ENCODE measurements around the gene ZFYVE28. TPM values are rescaled to one million over a fixed set of nuclear protein-coding genes. Genes with fewer than 3 reads are reported as not detected.

Gene ZFYVE28
- total RNA-seq, 2 experiments from 2014 or later = 19.7 to 20.0 TPM

- DNase-seq = no peak
- Mint-ChIP-seq H3K4me1 (ENCODE audit: low read depth) (no peaks in the 10 kb centered on the region), H3K9me3 (peaks cover 2% of the 10 kb centered on the region), H3K4me3 (no peak overlapping the region), H3K36me3 (peaks cover 17% of the 10 kb centered on the region), H3K27ac (no peak overlapping the region), H3K27me3 (no peaks in the 10 kb centered on the region)
- ChIA-PET POLR2A (no interaction called here), CTCF (no interaction called here)
- intact Hi-C loops (cut with micrococcal nuclease) = no loop called here
These were observed 84.4 kb downstream of the ZFYVE28 start for GRCh38 chr4:2333916-2334644.

GRCh38 chr4:2333356-2333841, 85.0 kb downstream of the ZFYVE28 start:
- H3K4me3 Mint-ChIP-seq = no peak overlapping the region
- no peak overlapping the region for H3K27ac Mint-ChIP-seq
- no peaks in the 10 kb centered on the region for H3K4me1 Mint-ChIP-seq (ENCODE audit: low read depth)
- peaks cover 7% of the 10 kb centered on the region for H3K9me3 Mint-ChIP-seq
- intact Hi-C loops (cut with micrococcal nuclease) = no loop called here
- POLR2A ChIA-PET = no interaction called here
- CTCF ChIA-PET = no interaction called here
- H3K27me3 Mint-ChIP-seq = no peaks in the 10 kb centered on the region
- no peak for DNase-seq
- H3K36me3 Mint-ChIP-seq = peaks cover 21% of the 10 kb centered on the region

- peaks cover 11% of the 10 kb centered on the region for H3K9me3 Mint-ChIP-seq
- no peak overlapping the region for H3K27ac Mint-ChIP-seq
- ChIA-PET CTCF (no interaction called here), POLR2A (no interaction called here)
- DNase-seq = no peak
- H3K36me3 Mint-ChIP-seq = peaks cover 25% of the 10 kb centered on the region
- intact Hi-C loops (cut with micrococcal nuclease) = no loop called here
- H3K4me1 Mint-ChIP-seq (ENCODE audit: low read depth) = no peaks in the 10 kb centered on the region
- H3K4me3 Mint-ChIP-seq = no peak overlapping the region
- no peaks in the 10 kb centered on the region for H3K27me3 Mint-ChIP-seq
These were observed 85.5 kb downstream of the ZFYVE28 start for GRCh38 chr4:2332976-2333319.

DNA sequence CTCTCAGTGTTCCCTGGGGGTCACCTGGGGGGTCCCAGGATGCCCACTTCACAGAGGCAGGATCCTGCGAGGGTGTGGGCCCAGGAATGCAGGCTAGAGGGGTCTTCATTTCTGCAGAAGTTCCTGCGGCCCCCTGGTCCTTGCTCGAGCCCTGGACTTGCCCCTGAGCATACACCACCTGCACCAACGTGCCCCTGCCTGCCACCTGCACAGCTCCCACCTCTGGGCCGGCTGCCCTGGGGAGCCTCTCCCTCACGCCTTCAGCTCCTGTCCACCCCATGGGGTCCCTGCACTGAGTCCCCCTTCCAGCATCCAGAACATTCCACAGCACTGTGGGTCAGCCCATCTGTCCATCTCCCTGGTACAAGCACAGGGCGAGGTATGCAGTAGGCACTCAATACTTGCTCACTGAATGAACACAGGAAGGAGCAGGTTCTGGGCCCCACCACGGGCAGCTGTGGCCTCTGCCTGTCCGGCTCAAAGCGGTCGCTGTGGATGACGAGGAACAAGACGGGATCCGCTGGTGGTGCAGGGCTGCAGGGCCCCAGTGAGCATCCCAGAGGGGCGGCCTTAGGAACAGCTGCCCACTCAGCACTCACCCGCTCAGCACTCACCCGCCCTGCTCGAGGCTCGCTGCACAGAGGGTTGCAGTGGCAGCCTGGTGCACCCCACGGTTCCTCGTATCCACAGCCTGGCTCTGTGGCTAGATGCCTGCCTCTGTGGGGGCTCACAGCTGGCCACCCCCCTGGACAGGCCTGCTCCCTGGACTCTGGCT, 86.1 kb downstream of the ZFYVE28 start:
- DNase-seq = no peak
- no peaks in the 10 kb centered on the region for H3K4me1 Mint-ChIP-seq (ENCODE audit: low read depth)
- H3K36me3 Mint-ChIP-seq = peaks cover 30% of the 10 kb centered on the region
- no peak overlapping the region for H3K27ac Mint-ChIP-seq
- ChIA-PET POLR2A (no interaction called here), CTCF (no interaction called here)
- H3K27me3 Mint-ChIP-seq = no peaks in the 10 kb centered on the region
- no peak overlapping the region for H3K4me3 Mint-ChIP-seq
- H3K9me3 Mint-ChIP-seq = peaks cover 17% of the 10 kb centered on the region
- intact Hi-C loops (cut with micrococcal nuclease) = no loop called here

GRCh38 chr4:2331519-2332200, 86.8 kb downstream of the ZFYVE28 start:
- no peak overlapping the region for H3K27ac Mint-ChIP-seq
- H3K27me3 Mint-ChIP-seq = no peaks in the 10 kb centered on the region
- H3K9me3 Mint-ChIP-seq = peaks cover 20% of the 10 kb centered on the region
- POLR2A ChIA-PET = no interaction called here
- no peak overlapping the region for H3K4me3 Mint-ChIP-seq
- CTCF ChIA-PET = no interaction called here
- no peak for DNase-seq
- peaks cover 32% of the 10 kb centered on the region for H3K36me3 Mint-ChIP-seq
- intact Hi-C loops (cut with micrococcal nuclease) = no loop called here
- H3K4me1 Mint-ChIP-seq (ENCODE audit: low read depth) = no peaks in the 10 kb centered on the region

GRCh38 chr4:2331043-2331420, 87.4 kb downstream of the ZFYVE28 start:
- Mint-ChIP-seq H3K27me3 (no peaks in the 10 kb centered on the region), H3K36me3 (peaks cover 29% of the 10 kb centered on the region), H3K4me1 (ENCODE audit: low read depth) (no peaks in the 10 kb centered on the region), H3K27ac (no peak overlapping the region), H3K9me3 (peaks cover 20% of the 10 kb centered on the region), H3K4me3 (no peak overlapping the region)
- ChIA-PET CTCF (no interaction called here), POLR2A (no interaction called here)
- DNase-seq = no peak
- intact Hi-C loops (cut with micrococcal nuclease) = no loop called here

DNA sequence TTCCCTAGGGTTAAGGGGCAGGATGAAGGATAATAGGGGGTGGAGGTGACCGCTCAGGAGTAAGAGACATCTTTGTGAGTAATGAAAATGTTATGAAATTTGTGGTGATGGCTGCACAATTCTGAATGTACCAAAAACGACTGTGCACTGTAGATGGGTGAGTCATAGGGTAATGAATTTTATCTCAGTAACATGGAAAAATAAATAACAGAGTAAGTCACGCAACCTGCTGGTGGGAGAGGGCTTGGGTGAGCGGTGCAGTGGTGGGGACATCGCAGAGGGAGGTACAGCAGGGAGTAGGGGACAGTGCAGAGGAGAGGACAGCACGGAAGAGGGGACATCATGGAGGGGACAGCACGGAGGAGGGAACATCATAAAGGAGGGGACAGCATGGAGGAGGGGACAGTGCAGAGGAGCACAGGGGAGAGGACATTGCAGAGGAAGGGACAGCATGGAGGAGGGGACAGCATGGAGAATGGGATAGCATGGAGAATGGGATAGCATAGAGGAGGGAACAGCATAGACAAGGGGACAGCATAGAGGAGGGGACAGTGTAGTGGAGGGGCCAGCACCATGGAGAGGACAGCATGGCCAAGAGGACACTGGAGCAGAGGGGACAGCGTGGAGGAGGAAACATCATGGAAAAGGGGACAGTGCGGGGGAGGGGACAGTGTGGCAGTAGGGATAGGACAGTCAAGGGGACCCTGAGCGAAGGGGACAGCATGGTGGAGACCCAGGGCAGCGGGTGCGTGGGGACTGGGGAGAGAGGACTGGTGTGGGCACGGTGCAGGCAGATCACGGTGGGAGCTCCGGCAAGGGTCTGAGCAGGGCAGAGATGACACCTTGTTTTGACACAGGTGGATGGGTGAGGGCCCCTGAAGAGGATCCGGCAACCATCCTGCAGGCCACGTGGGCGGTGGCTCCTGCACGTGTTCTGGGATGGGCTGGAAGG, 88.1 kb downstream of the ZFYVE28 start:
- Mint-ChIP-seq H3K36me3 (peaks cover 29% of the 10 kb centered on the region), H3K27me3 (no peaks in the 10 kb centered on the region), H3K27ac (no peak overlapping the region), H3K9me3 (peaks cover 20% of the 10 kb centered on the region), H3K4me3 (no peak overlapping the region), H3K4me1 (ENCODE audit: low read depth) (no peaks in the 10 kb centered on the region)
- ChIA-PET POLR2A (no interaction called here), CTCF (no interaction called here)
- no peak for DNase-seq
- intact Hi-C loops (cut with micrococcal nuclease) = no loop called here

DNA sequence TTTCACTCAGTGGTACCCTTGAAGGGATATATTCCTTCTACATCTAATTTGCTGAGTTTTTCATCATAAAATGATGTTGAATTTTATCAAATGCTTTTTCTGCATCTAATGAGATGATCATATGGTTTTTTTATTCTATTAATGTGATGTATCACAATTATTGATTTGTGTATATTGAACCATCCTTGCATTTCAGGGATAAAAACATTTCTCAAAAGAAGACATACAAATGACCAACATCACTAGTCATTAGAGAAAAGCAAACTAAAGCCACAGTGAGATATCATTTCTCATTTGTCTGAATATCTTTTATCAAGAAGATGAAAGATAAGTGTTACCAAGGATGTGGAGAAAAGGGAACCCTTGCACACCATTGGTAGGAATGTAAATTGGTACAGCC, 90.9 kb downstream of the ZFYVE28 start:
- CTCF ChIA-PET = no interaction called here
- DNase-seq = no peak
- Mint-ChIP-seq H3K9me3 (peaks cover 28% of the 10 kb centered on the region), H3K27ac (no peak overlapping the region), H3K4me1 (ENCODE audit: low read depth) (no peaks in the 10 kb centered on the region), H3K36me3 (peaks cover 29% of the 10 kb centered on the region), H3K27me3 (no peaks in the 10 kb centered on the region), H3K4me3 (no peak overlapping the region)
- POLR2A ChIA-PET = no interaction called here
- intact Hi-C loops (cut with micrococcal nuclease) = no loop called here

DNA sequence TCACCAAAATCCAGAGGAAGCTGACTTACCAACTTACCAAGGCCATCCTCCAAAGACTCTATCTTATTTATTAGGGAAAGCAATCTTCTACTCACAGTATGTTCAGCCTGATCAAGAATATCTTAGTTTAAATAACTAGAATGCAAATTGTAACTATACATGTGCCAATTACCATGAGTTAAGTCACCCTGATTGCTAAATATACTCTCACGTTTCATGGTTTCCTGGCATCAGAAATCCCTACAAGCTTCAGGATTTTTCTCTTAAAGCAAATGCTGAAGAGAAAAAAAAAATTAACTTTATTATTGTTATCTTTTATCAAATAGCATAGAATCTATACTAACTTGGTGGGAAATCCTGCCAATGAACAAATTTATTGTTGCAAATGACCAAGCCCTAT, 93.6 kb downstream of the ZFYVE28 start:
- no peak overlapping the region for H3K27ac Mint-ChIP-seq
- no peaks in the 10 kb centered on the region for H3K4me1 Mint-ChIP-seq (ENCODE audit: low read depth)
- ChIA-PET POLR2A (no interaction called here), CTCF (no interaction called here)
- no peak overlapping the region for H3K4me3 Mint-ChIP-seq
- H3K9me3 Mint-ChIP-seq = peaks cover 28% of the 10 kb centered on the region
- no peak for DNase-seq
- no peaks in the 10 kb centered on the region for H3K27me3 Mint-ChIP-seq
- intact Hi-C loops (cut with micrococcal nuclease) = no loop called here
- H3K36me3 Mint-ChIP-seq = peaks cover 23% of the 10 kb centered on the region

GRCh38 chr4:2322841-2323240, 95.6 kb downstream of the ZFYVE28 start:
- no peak for DNase-seq
- Mint-ChIP-seq H3K9me3 (peaks cover 16% of the 10 kb centered on the region), H3K4me3 (no peak overlapping the region), H3K36me3 (peaks cover 6% of the 10 kb centered on the region), H3K27me3 (no peaks in the 10 kb centered on the region), H3K27ac (no peak overlapping the region), H3K4me1 (ENCODE audit: low read depth) (no peaks in the 10 kb centered on the region)
- CTCF ChIA-PET = no interaction called here
- POLR2A ChIA-PET = no interaction called here
- intact Hi-C loops (cut with micrococcal nuclease) = no loop called here

- no peak for DNase-seq
- H3K36me3 Mint-ChIP-seq = peaks cover under 1% of the 10 kb centered on the region
- peaks cover 10% of the 10 kb centered on the region for H3K9me3 Mint-ChIP-seq
- no peaks in the 10 kb centered on the region for H3K27me3 Mint-ChIP-seq
- intact Hi-C loops (cut with micrococcal nuclease) = no loop called here
- H3K4me3 Mint-ChIP-seq = no peak overlapping the region
- ChIA-PET CTCF (no interaction called here), POLR2A (no interaction called here)
- H3K27ac Mint-ChIP-seq = no peak overlapping the region
- H3K4me1 Mint-ChIP-seq (ENCODE audit: low read depth) = no peaks in the 10 kb centered on the region
These were observed 96.2 kb downstream of the ZFYVE28 start for GRCh38 chr4:2322227-2322626.
